ENCODE measurements around the gene HYCC2.
"Not testable (repeated sequence)": the region's sequence is repeated elsewhere in the genome, so short reads cannot be mapped to it uniquely, and the experiment has no call there.

Gene HYCC2

DNA sequence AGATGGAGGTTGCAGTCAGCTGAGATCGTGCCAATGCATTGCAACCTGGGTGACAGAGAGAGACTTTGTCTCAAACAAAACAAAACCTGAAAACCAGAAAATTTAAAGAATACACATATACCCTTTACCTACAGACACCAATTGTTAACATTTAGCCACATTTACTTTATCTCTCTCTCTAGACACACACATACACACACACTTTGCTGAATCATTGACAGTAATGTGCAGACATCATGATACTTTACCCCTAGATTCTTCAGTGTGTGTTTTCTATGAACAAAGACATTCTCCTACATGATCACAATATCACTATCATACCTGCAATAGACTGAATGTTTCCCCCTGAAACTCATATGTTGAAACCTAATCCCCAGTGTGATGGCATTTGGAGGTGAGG is 34.3 kb upstream of the HYCC2 start:
- H3K27me3 Mint-ChIP-seq = no peaks in the 10 kb centered on the region
- no peaks in the 10 kb centered on the region for H3K9me3 Mint-ChIP-seq
- H3K36me3 Mint-ChIP-seq = peaks cover 17% of the 10 kb centered on the region
- no peak for ATAC-seq
- H3K4me3 Mint-ChIP-seq = no peak overlapping the region
- peaks cover 8% of the 10 kb centered on the region for H3K4me1 Mint-ChIP-seq
- H3K27ac Mint-ChIP-seq = no peak overlapping the region

DNA sequence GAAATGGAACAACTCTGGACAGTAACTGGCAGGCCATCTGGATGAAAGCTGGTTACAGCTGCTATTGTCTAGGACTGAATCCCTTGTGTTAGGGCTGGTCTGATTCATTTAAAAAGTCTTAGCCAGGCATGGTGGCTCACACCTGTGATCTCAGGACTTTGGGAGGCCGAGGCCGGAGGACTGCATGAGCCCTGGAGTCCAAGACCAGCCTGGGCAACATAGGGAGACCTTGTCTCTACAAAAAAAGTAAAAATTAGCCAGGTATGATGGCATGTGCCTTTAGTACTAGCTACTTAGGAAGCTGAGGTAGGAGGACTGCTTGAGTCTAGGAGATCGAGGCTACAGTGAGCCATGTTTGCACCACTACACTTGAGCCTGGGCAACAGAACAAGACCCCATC is 29.0 kb upstream of the HYCC2 start:
- peaks cover 8% of the 10 kb centered on the region for H3K4me1 Mint-ChIP-seq
- no peak for ATAC-seq
- no peak overlapping the region for H3K27ac Mint-ChIP-seq
- H3K36me3 Mint-ChIP-seq = peaks cover 2% of the 10 kb centered on the region
- H3K9me3 Mint-ChIP-seq = no peaks in the 10 kb centered on the region
- no peak overlapping the region for H3K4me3 Mint-ChIP-seq
- no peaks in the 10 kb centered on the region for H3K27me3 Mint-ChIP-seq

GRCh38 chr2:201093573-201093972 is 22.1 kb upstream of the HYCC2 start:
- Mint-ChIP-seq H3K4me3 (no peak overlapping the region), H3K27ac (no peak overlapping the region), H3K9me3 (no peaks in the 10 kb centered on the region), H3K4me1 (no peaks in the 10 kb centered on the region), H3K27me3 (no peaks in the 10 kb centered on the region), H3K36me3 (peaks cover 9% of the 10 kb centered on the region)
- no peak for ATAC-seq

GRCh38 chr2:201090574-201090973 is 19.1 kb upstream of the HYCC2 start:
- Mint-ChIP-seq H3K9me3 (no peaks in the 10 kb centered on the region), H3K4me3 (no peak overlapping the region), H3K4me1 (no peaks in the 10 kb centered on the region), H3K36me3 (peaks cover 24% of the 10 kb centered on the region), H3K27me3 (no peaks in the 10 kb centered on the region), H3K27ac (no peak overlapping the region)
- ATAC-seq = no peak

- Mint-ChIP-seq H3K27me3 (no peaks in the 10 kb centered on the region), H3K4me1 (no peaks in the 10 kb centered on the region), H3K4me3 (no peak overlapping the region), H3K27ac (no peak overlapping the region), H3K36me3 (peaks cover 19% of the 10 kb centered on the region), H3K9me3 (no peaks in the 10 kb centered on the region)
- no peak for ATAC-seq
Measured at GRCh38 chr2:201084863-201085262, 13.4 kb upstream of the HYCC2 start.

DNA sequence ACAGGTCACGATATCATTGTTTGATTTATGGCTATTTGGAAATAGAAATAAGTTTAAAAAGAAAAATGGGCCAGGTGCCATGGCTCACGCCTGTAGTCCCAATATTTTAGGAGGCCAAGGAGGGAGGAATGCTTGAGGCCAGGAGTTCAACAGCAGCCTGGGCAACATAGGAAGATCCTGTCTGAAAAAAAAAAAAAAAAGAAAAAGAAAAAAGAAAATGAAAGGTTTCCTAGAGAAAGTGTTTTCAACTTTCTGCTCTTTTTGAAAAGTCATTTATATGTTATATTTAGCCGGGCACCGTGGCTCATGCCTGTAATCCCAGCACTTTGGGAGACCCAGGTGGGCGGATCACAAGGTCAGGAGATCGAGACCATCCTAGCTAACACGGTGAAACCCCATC is 3.5 kb upstream of the HYCC2 start:
- H3K27ac Mint-ChIP-seq = no peak overlapping the region
- H3K4me1 Mint-ChIP-seq = peaks cover 23% of the 10 kb centered on the region
- ATAC-seq = no peak
- peaks cover 9% of the 10 kb centered on the region for H3K36me3 Mint-ChIP-seq
- H3K27me3 Mint-ChIP-seq = no peaks in the 10 kb centered on the region
- H3K4me3 Mint-ChIP-seq = no peak overlapping the region
- H3K9me3 Mint-ChIP-seq = no peaks in the 10 kb centered on the region

- Mint-ChIP-seq H3K4me1 (peaks cover 37% of the 10 kb centered on the region), H3K9me3 (no peaks in the 10 kb centered on the region), H3K27ac (no peak overlapping the region), H3K27me3 (no peaks in the 10 kb centered on the region), H3K4me3 (peak overlapping the region; percentile 47), H3K36me3 (no peaks in the 10 kb centered on the region)
- ATAC-seq = no peak
Measured at GRCh38 chr2:201073071-201073470, 1.6 kb upstream of the HYCC2 start.

DNA sequence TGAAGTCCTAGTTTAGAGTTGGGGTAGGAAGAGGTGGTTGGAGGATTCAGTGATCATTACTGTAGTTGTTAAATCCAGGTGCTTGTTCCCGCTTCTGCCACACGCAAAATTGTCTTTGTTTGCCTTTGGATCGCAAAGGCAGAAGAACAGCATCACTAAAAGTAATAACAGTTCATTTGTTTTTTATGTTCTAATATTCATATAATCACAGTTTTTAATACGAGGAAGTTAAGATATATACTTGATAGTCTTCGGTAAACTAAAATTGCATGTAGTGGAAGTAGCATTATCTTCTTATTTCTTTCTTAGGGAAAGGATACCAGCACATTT is 695 bp upstream of the HYCC2 start:
- Mint-ChIP-seq H3K36me3 (no peaks in the 10 kb centered on the region), H3K27ac (peak overlapping the region; percentile 88), H3K4me1 (peaks cover 37% of the 10 kb centered on the region), H3K4me3 (peak overlapping the region; percentile 93), H3K9me3 (no peaks in the 10 kb centered on the region), H3K27me3 (no peaks in the 10 kb centered on the region)
- ATAC-seq = no peak

GRCh38 chr2:201070948-201071478 is 458 bp downstream of the HYCC2 start:
- no peaks in the 10 kb centered on the region for H3K9me3 Mint-ChIP-seq
- H3K36me3 Mint-ChIP-seq = no peaks in the 10 kb centered on the region
- H3K4me1 Mint-ChIP-seq = peaks cover 45% of the 10 kb centered on the region
- H3K27ac Mint-ChIP-seq = peak overlapping the region; percentile 88
- ATAC-seq = peak; percentile 47
- H3K27me3 Mint-ChIP-seq = no peaks in the 10 kb centered on the region
- H3K4me3 Mint-ChIP-seq = peak overlapping the region; percentile 93

DNA sequence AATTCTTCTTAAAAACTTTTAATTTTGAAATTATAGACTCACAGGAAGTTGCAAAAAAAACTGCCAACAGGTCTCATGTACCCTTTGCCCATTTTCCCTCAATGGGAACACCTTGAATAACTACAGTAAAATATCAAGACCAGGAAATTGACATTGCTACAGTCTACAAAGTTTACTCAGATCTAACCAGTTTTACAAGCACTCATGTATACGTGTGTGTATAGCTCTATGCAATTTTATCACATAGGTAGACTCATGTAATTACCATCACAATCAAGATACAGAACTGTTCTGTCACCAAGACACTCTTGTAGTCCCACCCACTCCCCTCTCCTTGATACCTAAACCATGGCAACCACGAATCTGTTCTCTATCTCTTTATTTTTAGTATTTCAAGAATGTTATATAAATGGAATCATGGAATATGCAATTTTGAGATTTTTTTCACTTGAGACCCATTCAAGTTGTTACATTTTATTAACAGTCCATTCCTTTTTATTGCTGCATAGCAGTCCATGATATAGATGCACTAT is 6.6 kb downstream of the HYCC2 start:
- Mint-ChIP-seq H3K4me1 (peaks cover 55% of the 10 kb centered on the region), H3K9me3 (no peaks in the 10 kb centered on the region), H3K36me3 (peaks cover 10% of the 10 kb centered on the region), H3K27me3 (no peaks in the 10 kb centered on the region), H3K27ac (no peak overlapping the region), H3K4me3 (no peak overlapping the region)
- no peak for ATAC-seq

GRCh38 chr2:201063516-201063915 is 8.0 kb downstream of the HYCC2 start:
- not testable (repeated sequence) for H3K4me3 Mint-ChIP-seq, ATAC-seq, H3K27me3 Mint-ChIP-seq, H3K9me3 Mint-ChIP-seq
- Mint-ChIP-seq H3K36me3 (peaks cover 10% of the 10 kb centered on the region), H3K4me1 (peaks cover 50% of the 10 kb centered on the region), H3K27ac (peak overlapping the region; percentile 52)

GRCh38 chr2:201059961-201060755 is 11.3 kb downstream of the HYCC2 start:
- Mint-ChIP-seq H3K9me3 (no peaks in the 10 kb centered on the region), H3K27ac (peak overlapping the region; percentile 19), H3K36me3 (peaks cover 10% of the 10 kb centered on the region), H3K4me1 (peaks cover 39% of the 10 kb centered on the region), H3K27me3 (no peaks in the 10 kb centered on the region), H3K4me3 (no peak overlapping the region)
- no peak for ATAC-seq

DNA sequence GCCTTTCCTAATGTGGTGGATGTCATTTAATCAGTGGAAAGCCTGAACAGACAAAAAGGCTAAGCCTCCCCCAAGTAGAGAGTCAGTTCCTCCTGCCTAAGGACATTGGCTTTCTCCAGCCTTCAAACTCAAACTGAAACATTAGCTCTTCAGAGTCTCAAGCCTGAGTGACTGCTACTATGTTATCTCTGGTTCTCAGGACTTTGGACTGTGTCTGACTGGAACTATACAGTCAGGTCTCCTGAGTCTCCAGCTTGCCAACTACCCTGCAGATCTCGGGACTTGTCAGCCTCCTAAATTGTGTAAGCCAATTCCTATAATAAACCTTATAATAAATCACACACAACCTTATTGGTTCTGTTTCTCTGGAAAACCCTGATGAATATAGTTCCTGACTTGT is 12.6 kb downstream of the HYCC2 start:
- no peak overlapping the region for H3K27ac Mint-ChIP-seq
- H3K36me3 Mint-ChIP-seq = peaks cover 16% of the 10 kb centered on the region
- no peak for ATAC-seq
- H3K9me3 Mint-ChIP-seq = no peaks in the 10 kb centered on the region
- no peaks in the 10 kb centered on the region for H3K27me3 Mint-ChIP-seq
- H3K4me3 Mint-ChIP-seq = no peak overlapping the region
- H3K4me1 Mint-ChIP-seq = peaks cover 34% of the 10 kb centered on the region

DNA sequence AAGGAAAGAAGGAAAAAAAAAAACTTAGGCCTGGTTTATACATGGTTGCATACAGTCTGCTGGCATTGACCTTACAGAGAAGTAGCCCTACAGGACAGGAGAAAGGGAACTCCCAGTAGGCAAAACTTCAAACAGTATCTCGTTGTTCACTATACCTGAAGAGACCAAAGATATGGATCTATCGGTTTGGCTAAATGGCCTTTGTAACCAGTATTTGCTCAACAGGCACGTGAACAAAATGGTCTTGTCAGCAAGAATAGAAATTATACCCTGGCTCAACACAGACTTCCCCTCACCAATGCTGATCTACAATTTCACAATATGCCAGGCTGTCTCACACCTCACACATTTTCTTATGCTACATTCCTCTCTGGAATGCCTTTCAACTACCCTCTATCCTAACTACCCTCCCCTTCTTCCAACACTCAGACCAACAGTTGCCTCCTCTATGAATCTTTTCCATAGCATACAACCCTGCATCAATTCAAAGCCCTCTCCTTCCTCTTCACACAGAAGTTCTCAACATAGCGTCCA is 13.7 kb downstream of the HYCC2 start:
- no peak overlapping the region for H3K4me3 Mint-ChIP-seq
- no peak for ATAC-seq
- no peak overlapping the region for H3K27ac Mint-ChIP-seq
- H3K27me3 Mint-ChIP-seq = no peaks in the 10 kb centered on the region
- peaks cover 9% of the 10 kb centered on the region for H3K36me3 Mint-ChIP-seq
- peaks cover 25% of the 10 kb centered on the region for H3K4me1 Mint-ChIP-seq
- H3K9me3 Mint-ChIP-seq = no peaks in the 10 kb centered on the region

GRCh38 chr2:201057087-201057521 is 14.4 kb downstream of the HYCC2 start:
- H3K27me3 Mint-ChIP-seq = no peaks in the 10 kb centered on the region
- H3K27ac Mint-ChIP-seq = no peak overlapping the region
- ATAC-seq = no peak
- peaks cover 15% of the 10 kb centered on the region for H3K36me3 Mint-ChIP-seq
- no peaks in the 10 kb centered on the region for H3K9me3 Mint-ChIP-seq
- H3K4me3 Mint-ChIP-seq = no peak overlapping the region
- H3K4me1 Mint-ChIP-seq = peaks cover 31% of the 10 kb centered on the region

DNA sequence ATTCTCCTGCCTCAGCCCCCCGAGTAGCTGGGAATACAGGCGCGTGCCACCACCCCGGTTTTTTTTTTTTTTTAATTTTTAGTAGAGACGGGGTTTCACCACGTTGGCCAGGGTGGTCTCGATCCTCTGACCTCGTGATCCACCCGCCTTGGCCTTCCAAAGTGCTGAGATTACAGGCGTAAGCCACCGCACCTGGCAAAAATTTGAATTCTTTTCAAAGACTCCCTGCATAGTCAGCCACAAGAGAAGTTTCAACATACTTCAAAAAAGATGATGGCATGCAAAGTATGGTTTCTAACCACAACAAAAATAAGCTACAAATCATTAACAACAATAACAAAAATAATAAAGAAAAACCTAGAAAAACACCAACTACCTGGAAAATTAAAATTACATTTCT is 22.0 kb downstream of the HYCC2 start:
- Mint-ChIP-seq H3K27me3 (no peaks in the 10 kb centered on the region), H3K4me3 (no peak overlapping the region), H3K4me1 (peaks cover 28% of the 10 kb centered on the region), H3K36me3 (peaks cover 48% of the 10 kb centered on the region), H3K9me3 (peaks cover 6% of the 10 kb centered on the region), H3K27ac (no peak overlapping the region)
- no peak for ATAC-seq
